ENCODE data around the gene DPM2. TPM values are rescaled to one million over a fixed set of nuclear protein-coding genes. Genes with fewer than 3 reads are reported as not detected.

DPM2 gene
- total RNA-seq, 1 experiment from 2014 or later: 56.1 TPM

DNA sequence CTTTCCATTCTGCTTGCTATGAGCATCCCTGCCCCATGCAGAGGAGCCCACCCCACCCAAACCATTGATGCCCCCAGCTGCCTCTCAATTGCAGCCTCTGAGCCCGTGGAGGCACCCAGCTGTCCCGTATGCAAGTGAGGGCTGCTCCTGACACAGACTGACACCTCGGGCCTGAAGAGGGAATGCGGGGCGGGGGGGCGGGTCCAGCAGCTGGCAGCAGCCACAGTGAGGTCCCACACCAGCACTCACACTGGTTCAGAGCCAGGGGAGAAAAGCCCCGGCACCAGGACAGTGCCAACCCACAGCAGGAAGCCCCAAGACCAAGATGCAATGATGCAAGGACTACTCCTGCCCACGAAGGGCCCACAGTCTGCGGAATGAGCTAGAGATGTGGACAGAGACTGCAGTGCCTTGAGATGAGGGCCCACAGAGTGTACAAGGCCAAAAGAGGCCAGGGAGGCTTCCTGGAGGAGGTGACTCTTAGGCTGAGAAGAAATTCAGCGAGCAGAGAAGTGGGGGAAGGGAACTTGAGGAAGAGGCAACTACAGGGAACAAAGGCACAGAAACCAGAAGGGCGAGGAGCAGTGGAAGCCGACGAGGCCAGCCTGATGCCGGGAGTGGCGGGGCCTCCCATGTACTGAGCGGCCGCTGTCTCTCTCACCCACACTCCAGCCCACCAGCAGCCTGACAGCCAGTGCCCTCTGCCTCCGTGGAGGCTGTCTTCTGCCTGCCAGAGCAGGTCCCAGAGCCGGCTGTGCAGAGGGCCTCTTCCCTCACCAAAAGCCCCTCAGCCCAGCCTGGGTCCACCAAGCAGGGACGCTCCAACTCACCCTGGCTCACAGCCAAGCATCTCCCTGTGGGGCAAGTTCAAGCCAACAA lies 33.9 kb upstream of the DPM2 start (continued):
- TF ChIP-seq, protein P1, sequence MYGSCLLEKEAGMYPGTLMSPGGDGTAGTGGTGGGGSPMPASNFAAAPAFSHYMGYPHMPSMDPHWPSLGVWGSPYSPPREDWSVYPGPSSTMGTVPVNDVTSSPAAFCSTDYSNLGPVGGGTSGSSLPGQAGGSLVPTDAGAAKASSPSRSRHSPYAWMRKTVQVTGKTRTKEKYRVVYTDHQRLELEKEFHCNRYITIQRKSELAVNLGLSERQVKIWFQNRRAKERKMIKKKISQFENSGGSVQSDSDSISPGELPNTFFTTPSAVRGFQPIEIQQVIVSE (CRISPR knock-in tag; IDR thresholded peaks at IDR 0.05; ENCODE audit: borderline replicate concordance): no peak
- TF ChIP-seq ZNF263 (CRISPR knock-in tag; IDR thresholded peaks at IDR 0.05; ENCODE audit: low read depth): no peak

DNA sequence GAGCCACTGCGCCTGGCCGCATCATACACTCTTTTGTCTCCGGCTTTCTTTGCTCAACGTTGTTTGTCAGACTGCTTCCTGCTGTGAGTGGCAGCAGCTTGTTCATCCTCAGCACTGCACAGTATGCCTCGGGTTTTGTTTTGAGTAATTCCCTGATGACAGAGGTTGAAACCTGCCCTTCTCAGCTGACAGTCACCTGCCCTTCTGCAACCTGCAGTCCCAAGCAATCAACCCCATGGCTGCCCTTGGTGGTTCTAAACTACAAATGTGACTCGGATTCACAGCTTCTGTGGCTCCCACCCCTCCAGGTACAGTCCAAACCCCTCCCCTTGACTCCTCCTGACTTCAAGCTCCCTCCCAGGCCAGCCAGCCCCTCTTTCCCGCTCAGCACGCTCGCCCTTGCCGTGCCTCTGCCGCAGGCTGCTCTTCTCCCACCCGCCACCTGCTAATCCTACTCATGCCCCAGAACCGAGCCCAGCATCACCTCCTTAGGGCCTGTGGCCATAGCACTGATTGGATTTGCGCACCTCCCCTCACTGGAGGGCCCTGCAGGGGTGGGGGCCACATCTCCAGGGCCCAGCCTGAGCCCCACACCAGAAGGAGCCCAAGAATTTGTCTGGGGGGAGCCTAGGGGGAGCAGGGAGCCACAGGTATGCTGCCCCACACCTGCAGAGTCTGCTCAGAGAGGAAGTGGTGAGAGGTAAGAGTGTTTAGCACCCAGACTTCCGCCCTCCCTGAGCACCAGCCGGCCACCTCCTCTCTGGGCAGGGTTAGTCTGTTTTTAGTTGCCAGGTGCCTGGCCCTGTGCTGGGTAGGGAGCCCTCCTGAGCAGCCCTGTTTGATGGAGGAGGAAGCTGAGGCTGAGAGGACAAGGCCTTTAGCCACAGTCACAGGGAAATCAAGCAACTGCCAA lies 33.0 kb upstream of the DPM2 start:
- CTCF ChIA-PET: interaction anchor here (0.7 to 14.8 kb wide), 8 partner anchors 8 to 154 kb away, joined by 3 to 156 read pairs (median 6); no protein-coding TSS in a partner anchor
- no peak for TF ChIP-seq NFATC4 (CRISPR knock-in tag; IDR thresholded peaks at IDR 0.05)
- TF ChIP-seq HMGXB4 (CRISPR knock-in tag; IDR thresholded peaks at IDR 0.05): no peak
- no peak for TF ChIP-seq HMGA2 (CRISPR knock-in tag; IDR thresholded peaks at IDR 0.05)
- TF ChIP-seq, protein P2, sequence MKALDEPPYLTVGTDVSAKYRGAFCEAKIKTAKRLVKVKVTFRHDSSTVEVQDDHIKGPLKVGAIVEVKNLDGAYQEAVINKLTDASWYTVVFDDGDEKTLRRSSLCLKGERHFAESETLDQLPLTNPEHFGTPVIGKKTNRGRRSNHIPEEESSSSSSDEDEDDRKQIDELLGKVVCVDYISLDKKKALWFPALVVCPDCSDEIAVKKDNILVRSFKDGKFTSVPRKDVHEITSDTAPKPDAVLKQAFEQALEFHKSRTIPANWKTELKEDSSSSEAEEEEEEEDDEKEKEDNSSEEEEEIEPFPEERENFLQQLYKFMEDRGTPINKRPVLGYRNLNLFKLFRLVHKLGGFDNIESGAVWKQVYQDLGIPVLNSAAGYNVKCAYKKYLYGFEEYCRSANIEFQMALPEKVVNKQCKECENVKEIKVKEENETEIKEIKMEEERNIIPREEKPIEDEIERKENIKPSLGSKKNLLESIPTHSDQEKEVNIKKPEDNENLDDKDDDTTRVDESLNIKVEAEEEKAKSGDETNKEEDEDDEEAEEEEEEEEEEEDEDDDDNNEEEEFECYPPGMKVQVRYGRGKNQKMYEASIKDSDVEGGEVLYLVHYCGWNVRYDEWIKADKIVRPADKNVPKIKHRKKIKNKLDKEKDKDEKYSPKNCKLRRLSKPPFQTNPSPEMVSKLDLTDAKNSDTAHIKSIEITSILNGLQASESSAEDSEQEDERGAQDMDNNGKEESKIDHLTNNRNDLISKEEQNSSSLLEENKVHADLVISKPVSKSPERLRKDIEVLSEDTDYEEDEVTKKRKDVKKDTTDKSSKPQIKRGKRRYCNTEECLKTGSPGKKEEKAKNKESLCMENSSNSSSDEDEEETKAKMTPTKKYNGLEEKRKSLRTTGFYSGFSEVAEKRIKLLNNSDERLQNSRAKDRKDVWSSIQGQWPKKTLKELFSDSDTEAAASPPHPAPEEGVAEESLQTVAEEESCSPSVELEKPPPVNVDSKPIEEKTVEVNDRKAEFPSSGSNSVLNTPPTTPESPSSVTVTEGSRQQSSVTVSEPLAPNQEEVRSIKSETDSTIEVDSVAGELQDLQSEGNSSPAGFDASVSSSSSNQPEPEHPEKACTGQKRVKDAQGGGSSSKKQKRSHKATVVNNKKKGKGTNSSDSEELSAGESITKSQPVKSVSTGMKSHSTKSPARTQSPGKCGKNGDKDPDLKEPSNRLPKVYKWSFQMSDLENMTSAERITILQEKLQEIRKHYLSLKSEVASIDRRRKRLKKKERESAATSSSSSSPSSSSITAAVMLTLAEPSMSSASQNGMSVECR (CRISPR knock-in tag; IDR thresholded peaks at IDR 0.05; ENCODE audit: borderline replicate concordance): no peak
- no peak for TF ChIP-seq ETV6 (CRISPR knock-in tag; IDR thresholded peaks at IDR 0.05)
- no peak for TF ChIP-seq NR3C1 (CRISPR knock-in tag; conservative IDR thresholded peaks at IDR 0.05; ENCODE audit: low read depth)
- no peak for TF ChIP-seq ZNF425 (CRISPR knock-in tag; conservative IDR thresholded peaks at IDR 0.05)
- no peak for TF ChIP-seq CREM (CRISPR knock-in tag; IDR thresholded peaks at IDR 0.05)
- TF ChIP-seq JUN (CRISPR knock-in tag; IDR thresholded peaks at IDR 0.05): no peak
- no peak for TF ChIP-seq ZBTB21 (CRISPR knock-in tag; IDR thresholded peaks at IDR 0.05; ENCODE audit: borderline replicate concordance)
- TF ChIP-seq ESRRA (CRISPR knock-in tag; IDR thresholded peaks at IDR 0.05; ENCODE audit: borderline replicate concordance): no peak
- TF ChIP-seq, protein P3, sequence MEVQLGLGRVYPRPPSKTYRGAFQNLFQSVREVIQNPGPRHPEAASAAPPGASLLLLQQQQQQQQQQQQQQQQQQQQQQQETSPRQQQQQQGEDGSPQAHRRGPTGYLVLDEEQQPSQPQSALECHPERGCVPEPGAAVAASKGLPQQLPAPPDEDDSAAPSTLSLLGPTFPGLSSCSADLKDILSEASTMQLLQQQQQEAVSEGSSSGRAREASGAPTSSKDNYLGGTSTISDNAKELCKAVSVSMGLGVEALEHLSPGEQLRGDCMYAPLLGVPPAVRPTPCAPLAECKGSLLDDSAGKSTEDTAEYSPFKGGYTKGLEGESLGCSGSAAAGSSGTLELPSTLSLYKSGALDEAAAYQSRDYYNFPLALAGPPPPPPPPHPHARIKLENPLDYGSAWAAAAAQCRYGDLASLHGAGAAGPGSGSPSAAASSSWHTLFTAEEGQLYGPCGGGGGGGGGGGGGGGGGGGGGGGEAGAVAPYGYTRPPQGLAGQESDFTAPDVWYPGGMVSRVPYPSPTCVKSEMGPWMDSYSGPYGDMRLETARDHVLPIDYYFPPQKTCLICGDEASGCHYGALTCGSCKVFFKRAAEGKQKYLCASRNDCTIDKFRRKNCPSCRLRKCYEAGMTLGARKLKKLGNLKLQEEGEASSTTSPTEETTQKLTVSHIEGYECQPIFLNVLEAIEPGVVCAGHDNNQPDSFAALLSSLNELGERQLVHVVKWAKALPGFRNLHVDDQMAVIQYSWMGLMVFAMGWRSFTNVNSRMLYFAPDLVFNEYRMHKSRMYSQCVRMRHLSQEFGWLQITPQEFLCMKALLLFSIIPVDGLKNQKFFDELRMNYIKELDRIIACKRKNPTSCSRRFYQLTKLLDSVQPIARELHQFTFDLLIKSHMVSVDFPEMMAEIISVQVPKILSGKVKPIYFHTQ (CRISPR knock-in tag; IDR thresholded peaks at IDR 0.05): no peak
- TF ChIP-seq OVOL2 (CRISPR knock-in tag; IDR thresholded peaks at IDR 0.05; ENCODE audit: borderline replicate concordance): no peak
- no peaks in the 10 kb centered on the region; the same call in 1 of the 2 replicates for H3K36me3 Mint-ChIP-seq
- no peak overlapping the region for H3K4me3 Mint-ChIP-seq
- POLR2A ChIA-PET: no interaction called here
- ATAC-seq: peak; percentile 15
- no peaks in the 10 kb centered on the region for H3K27me3 Mint-ChIP-seq (ENCODE audit: low read depth)
- DNase-seq (ENCODE audit: low spot score): no peak
- H3K27ac Mint-ChIP-seq: peak overlapping the region; percentile 90
- H3K9me3 Mint-ChIP-seq: no peaks in the 10 kb centered on the region
- peaks cover 78% of the 10 kb centered on the region for H3K4me1 Mint-ChIP-seq
